AG09309 (cell line): ENCODE measurements around the gene FUBP3.

Experiments
- DNase-seq: peaks from one replicate; pipeline ENCODE4 v3.0.0-alpha.2; 2010; ENCODE audit warnings: low read depth
- H3K4me3 ChIP-seq: 2 replicates; pipeline ENCODE4 v1.5.1; 2011; ENCODE audit warnings: mild to moderate bottlenecking, low read depth, low read length, moderate library complexity; ENCODE audit not compliant: control insufficient read depth
- CTCF ChIP-seq: IDR thresholded peaks from 2 replicates; pipeline ENCODE4 v1.5.1; 2011; ENCODE audit warnings: mild to moderate bottlenecking, low read depth, low read length, inconsistent platforms; ENCODE audit not compliant: insufficient read depth, control insufficient read depth; ENCODE audit errors: missing control alignments

FUBP3 gene, protein sequence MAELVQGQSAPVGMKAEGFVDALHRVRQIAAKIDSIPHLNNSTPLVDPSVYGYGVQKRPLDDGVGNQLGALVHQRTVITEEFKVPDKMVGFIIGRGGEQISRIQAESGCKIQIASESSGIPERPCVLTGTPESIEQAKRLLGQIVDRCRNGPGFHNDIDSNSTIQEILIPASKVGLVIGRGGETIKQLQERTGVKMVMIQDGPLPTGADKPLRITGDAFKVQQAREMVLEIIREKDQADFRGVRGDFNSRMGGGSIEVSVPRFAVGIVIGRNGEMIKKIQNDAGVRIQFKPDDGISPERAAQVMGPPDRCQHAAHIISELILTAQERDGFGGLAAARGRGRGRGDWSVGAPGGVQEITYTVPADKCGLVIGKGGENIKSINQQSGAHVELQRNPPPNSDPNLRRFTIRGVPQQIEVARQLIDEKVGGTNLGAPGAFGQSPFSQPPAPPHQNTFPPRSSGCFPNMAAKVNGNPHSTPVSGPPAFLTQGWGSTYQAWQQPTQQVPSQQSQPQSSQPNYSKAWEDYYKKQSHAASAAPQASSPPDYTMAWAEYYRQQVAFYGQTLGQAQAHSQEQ

GRCh38 chr9:130578865-130579737, at the start of gene FUBP3:
Gene FUBP3, plus strand, starts transcription at chr9:130579577. Its CDS starts 104 bp downstream, at chr9:130579681.
- no peak for TF ChIP-seq CTCF
- DNase-seq = peak; percentile 44
- H3K4me3 ChIP-seq = peak within 1 kb of the TSS; percentile 80

DNA sequence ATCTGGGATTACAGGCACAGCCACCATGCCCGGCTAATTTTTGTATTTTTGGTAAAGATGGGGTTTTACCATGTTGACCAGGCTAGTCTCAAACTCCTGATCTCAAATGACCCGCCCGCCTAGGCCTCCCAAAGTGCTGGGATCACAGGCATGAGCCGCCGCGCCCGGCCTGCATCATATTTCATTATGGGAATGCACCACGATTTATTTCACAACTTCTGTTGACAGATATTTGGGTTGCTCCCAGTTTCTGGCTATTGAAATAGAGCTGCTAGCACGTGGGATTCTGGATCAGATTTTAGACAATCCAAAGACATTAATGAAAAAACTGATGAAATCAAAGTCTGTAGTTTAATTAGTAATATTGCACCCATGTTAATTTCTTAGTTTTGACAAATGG, 48.4 kb upstream of the FUBP3 start:
- TF ChIP-seq CTCF = no peak
- H3K4me3 ChIP-seq = no peak overlapping the region
- no peak for DNase-seq

GRCh38 chr9:130531670-130532069, 47.7 kb upstream of the FUBP3 start:
- no peak for DNase-seq
- no peak overlapping the region for H3K4me3 ChIP-seq
- no peak for TF ChIP-seq CTCF

DNA sequence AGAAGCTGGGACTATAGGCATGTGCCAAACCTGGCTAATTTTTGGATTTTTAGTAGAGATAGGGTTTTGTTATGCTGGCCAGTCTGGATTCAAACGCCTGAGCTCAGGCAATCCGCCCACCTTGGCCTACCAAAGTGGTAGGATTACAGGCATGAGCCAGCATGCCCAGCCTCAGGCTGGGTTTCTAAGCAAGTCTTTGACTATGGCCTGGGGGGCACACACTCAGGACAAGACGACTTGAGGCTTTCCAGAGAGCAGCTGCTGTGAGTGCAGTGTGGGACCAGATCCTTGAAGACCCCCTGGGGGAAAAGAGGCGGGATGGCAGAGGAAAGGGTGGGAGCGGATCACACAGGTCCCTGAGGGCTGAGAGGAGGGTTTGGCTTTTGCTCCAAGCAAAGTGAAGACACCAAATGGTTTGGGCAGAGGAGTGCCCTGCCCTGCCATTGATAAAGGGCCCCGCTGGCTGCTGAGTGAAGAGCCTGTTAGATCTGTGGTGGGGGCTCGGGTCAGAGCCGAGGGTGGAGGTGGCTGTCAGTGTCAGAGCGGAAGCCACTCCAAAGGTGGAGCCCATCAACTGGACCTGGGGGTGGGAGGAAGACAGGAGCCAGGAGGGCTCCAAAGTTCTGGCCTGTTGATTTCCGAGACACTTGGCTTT, 46.8 kb upstream of the FUBP3 start:
- H3K4me3 ChIP-seq = no peak overlapping the region
- DNase-seq = no peak
- no peak for TF ChIP-seq CTCF

DNA sequence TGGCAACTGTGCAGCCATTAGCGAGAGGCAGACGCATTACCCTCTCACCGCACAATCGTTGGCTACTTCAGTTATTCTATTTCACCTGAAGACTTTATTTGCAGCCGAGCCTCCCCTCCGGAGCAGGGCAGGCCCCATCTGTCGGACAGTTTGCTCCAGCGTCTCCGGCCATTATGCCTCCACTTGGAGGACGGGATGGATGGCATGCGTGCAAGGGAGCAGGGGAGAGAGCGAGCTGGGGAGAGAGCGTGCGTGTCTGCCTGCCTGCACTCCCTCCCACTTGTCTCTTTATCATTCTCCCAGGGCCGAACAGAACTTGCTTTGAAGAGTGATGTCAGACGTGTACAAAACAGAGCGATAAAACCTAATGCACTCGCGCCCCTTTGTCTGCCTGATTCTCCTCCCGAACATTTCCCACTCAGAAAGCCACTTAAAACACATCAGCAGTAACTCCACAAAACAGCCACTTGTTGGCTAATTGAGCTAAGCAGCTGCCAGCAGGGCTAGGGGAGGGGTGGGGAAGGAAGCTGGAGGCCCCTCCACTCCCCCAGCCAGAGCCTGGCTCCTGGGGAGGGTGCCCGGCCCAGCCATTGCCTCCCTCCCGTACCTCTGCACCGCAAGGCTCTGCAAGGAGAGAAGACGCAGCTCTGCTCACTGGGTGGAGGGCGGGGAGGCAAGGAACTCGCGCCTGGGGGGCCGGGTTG, 43.4 kb upstream of the FUBP3 start:
- TF ChIP-seq CTCF = no peak
- DNase-seq = peak; percentile 37
- no peak overlapping the region for H3K4me3 ChIP-seq
